ENCODE results near the gene AMPD3. TPM values are rescaled to one million over a fixed set of nuclear protein-coding genes. Genes with fewer than 3 reads are reported as not detected.

The AMPD3 gene
- total and polyA plus RNA-seq, 2 donors (not counting 3 experiments of a cell fraction or from before 2014, with no cell fraction given): 1.4 to 2.5 TPM

DNA sequence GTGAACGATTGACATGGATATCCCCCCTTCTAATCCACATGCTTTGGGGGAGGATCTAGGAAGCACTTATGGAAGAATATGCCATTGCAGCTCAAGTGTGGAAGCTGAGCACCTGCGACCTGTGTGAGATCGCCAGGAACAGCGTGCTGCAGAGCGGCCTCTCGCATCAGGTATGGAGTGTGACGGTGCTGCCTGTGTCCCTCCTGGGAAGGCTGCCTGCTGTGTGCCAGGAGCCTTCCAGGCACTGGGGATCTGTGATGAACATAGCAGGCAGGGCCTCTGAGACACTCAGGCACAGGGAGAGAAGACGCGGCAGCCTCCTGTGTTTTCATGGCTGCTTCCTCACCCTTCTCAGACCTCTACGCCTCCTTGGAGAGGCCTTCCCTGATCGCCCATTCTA lies 49.4 kb downstream of the AMPD3 start:
- TF ChIP-seq FOS (IDR thresholded peaks at IDR 0.05; ENCODE audit: borderline replicate concordance, insufficient read depth, low read length) (no peak), MAX (IDR thresholded peaks at IDR 0.05; ENCODE audit: insufficient read depth, insufficient read length) (no peak)
- Histone ChIP-seq H3K27ac (ENCODE audit: insufficient read depth, low read depth, low read length) (no peak overlapping the region), H3K36me3 (ENCODE audit: control insufficient read depth in 2 of 2, extremely low read depth in 1 of 2, insufficient read depth in 2 of 2, low read length in 2 of 2) (no peaks in the 10 kb centered on the region), H3K27me3 (ENCODE audit: control insufficient read depth in 2 of 2, insufficient read depth in 2 of 2, low read length in 2 of 2) (no peaks in the 10 kb centered on the region), H3K9me1 (replicated peaks; ENCODE audit: control insufficient read depth, extremely low read depth, insufficient read depth, low read length) (no peaks in the 10 kb centered on the region), H3K79me2 (ENCODE audit: control insufficient read depth, insufficient read depth, low read length) (no peaks in the 10 kb centered on the region), H3K4me2 (ENCODE audit: insufficient read depth, low read length) (no peak overlapping the region), H3K9me3 (replicated peaks; ENCODE audit: control insufficient read depth, insufficient read depth, low read length) (no peaks in the 10 kb centered on the region), H4K20me1 (replicated peaks; ENCODE audit: control insufficient read depth, extremely low read depth, insufficient read depth, low read length) (no peaks in the 10 kb centered on the region), H3K9ac (replicated peaks; ENCODE audit: extremely low read depth, insufficient read depth, low read length) (no peak overlapping the region), H2AFZ (ENCODE audit: low read depth, low read length) (no peak overlapping the region), H3K4me1 (ENCODE audit: control insufficient read depth, extremely low read depth, insufficient read depth, low read length) (peaks cover 19% of the 10 kb centered on the region), H3K4me3 (replicated peaks in 1 of 3; ENCODE audit: insufficient read depth in 1 of 3, low read depth in 1 of 3, low read length in 3 of 3) (no peak overlapping the region)
- intact Hi-C loops (cut with micrococcal nuclease): no loop called here
- DNase-seq (ENCODE audit: low read depth, low spot score) (no peak), FAIRE-seq (no peak)
- BruUV-seq (replicated peaks): no TSS peak
- ChIA-PET CTCF (no interaction called here), POLR2A (no interaction called here)
- dilution Hi-C loops (cut with MboI; ENCODE audit: extremely low pct_ligation_motif_present, low sequenced_read_pairs): no loop called here

GRCh38 chr11:10505278-10506007 lies 50.4 kb downstream of the AMPD3 start:
- CTCF ChIA-PET: interaction anchor here (0.7 to 1.9 kb wide), 8 partner anchors 9 to 230 kb away, joined by 3 to 8 read pairs (median 4); partner anchors contain the start of gene RNF141
- BruUV-seq (replicated peaks): TSS peak; percentile 95

More at GRCh38 chr11:10505278-10506007, 50.4 kb downstream of the AMPD3 start:
- Histone ChIP-seq H3K4me1 (ENCODE audit: control insufficient read depth, extremely low read depth, insufficient read depth, low read length) (peaks cover 19% of the 10 kb centered on the region), H3K9me3 (replicated peaks; ENCODE audit: control insufficient read depth, insufficient read depth, low read length) (no peaks in the 10 kb centered on the region), H3K4me3 (replicated peaks in 1 of 3; ENCODE audit: insufficient read depth in 1 of 3, low read depth in 1 of 3, low read length in 3 of 3) (no peak overlapping the region), H3K27ac (ENCODE audit: insufficient read depth, low read depth, low read length) (peak overlapping the region; percentile 71), H3K4me2 (ENCODE audit: insufficient read depth, low read length) (peak overlapping the region; percentile 43), H4K20me1 (replicated peaks; ENCODE audit: control insufficient read depth, extremely low read depth, insufficient read depth, low read length) (no peaks in the 10 kb centered on the region), H3K79me2 (ENCODE audit: control insufficient read depth, insufficient read depth, low read length) (no peaks in the 10 kb centered on the region), H3K27me3 (ENCODE audit: control insufficient read depth in 2 of 2, insufficient read depth in 2 of 2, low read length in 2 of 2) (no peaks in the 10 kb centered on the region), H3K36me3 (ENCODE audit: control insufficient read depth in 2 of 2, extremely low read depth in 1 of 2, insufficient read depth in 2 of 2, low read length in 2 of 2) (no peaks in the 10 kb centered on the region), H3K9me1 (replicated peaks; ENCODE audit: control insufficient read depth, extremely low read depth, insufficient read depth, low read length) (no peaks in the 10 kb centered on the region), H2AFZ (ENCODE audit: low read depth, low read length) (peak overlapping the region; percentile 21), H3K9ac (replicated peaks; ENCODE audit: extremely low read depth, insufficient read depth, low read length) (no peak overlapping the region)
- DNase-seq (ENCODE audit: low read depth, low spot score): peak; percentile 65
- FAIRE-seq: no peak
- dilution Hi-C loops (cut with MboI; ENCODE audit: extremely low pct_ligation_motif_present, low sequenced_read_pairs): no loop called here
- POLR2A ChIA-PET: no interaction called here
- TF ChIP-seq MAX (IDR thresholded peaks at IDR 0.05; ENCODE audit: insufficient read depth, insufficient read length) (no peak), GATA2 (IDR thresholded peaks at IDR 0.05; ENCODE audit: insufficient read depth, insufficient read length, low read depth, low read length) (peak; percentile 69), FOS (IDR thresholded peaks at IDR 0.05; ENCODE audit: borderline replicate concordance, insufficient read depth, low read length) (peak; percentile 81), JUN (IDR thresholded peaks at IDR 0.05; ENCODE audit: borderline replicate concordance, insufficient read depth, insufficient read length, low read depth) (peak; percentile 45), EZH2 (IDR thresholded peaks at IDR 0.05; ENCODE audit: borderline replicate concordance, low read depth, low read length, severe bottlenecking) (no peak), MYC (IDR thresholded peaks at IDR 0.05; ENCODE audit: low read depth, low read length) (no peak), POLR2A (IDR thresholded peaks at IDR 0.05; ENCODE audit: low read depth, low read length) (peak; percentile 24), POLR2AphosphoS5 (IDR thresholded peaks at IDR 0.05; ENCODE audit: insufficient read depth, low read depth, low read length) (peak; percentile 26)
- TF ChIP-seq, protein P1, sequence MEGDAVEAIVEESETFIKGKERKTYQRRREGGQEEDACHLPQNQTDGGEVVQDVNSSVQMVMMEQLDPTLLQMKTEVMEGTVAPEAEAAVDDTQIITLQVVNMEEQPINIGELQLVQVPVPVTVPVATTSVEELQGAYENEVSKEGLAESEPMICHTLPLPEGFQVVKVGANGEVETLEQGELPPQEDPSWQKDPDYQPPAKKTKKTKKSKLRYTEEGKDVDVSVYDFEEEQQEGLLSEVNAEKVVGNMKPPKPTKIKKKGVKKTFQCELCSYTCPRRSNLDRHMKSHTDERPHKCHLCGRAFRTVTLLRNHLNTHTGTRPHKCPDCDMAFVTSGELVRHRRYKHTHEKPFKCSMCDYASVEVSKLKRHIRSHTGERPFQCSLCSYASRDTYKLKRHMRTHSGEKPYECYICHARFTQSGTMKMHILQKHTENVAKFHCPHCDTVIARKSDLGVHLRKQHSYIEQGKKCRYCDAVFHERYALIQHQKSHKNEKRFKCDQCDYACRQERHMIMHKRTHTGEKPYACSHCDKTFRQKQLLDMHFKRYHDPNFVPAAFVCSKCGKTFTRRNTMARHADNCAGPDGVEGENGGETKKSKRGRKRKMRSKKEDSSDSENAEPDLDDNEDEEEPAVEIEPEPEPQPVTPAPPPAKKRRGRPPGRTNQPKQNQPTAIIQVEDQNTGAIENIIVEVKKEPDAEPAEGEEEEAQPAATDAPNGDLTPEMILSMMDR (IDR thresholded peaks at IDR 0.05; ENCODE audit: extremely low read depth in 1 of 2, insufficient read depth in 1 of 2, low read depth in 1 of 2, low read length in 2 of 2): no peak
- intact Hi-C loops (cut with micrococcal nuclease): loop anchor here (1.0 kb wide), 1 partner anchor 15 kb away; no protein-coding TSS in a partner anchor

All from endothelial cell of umbilical vein (primary cell).